ENCODE measurements around the gene LNX2.

Gene LNX2

DNA sequence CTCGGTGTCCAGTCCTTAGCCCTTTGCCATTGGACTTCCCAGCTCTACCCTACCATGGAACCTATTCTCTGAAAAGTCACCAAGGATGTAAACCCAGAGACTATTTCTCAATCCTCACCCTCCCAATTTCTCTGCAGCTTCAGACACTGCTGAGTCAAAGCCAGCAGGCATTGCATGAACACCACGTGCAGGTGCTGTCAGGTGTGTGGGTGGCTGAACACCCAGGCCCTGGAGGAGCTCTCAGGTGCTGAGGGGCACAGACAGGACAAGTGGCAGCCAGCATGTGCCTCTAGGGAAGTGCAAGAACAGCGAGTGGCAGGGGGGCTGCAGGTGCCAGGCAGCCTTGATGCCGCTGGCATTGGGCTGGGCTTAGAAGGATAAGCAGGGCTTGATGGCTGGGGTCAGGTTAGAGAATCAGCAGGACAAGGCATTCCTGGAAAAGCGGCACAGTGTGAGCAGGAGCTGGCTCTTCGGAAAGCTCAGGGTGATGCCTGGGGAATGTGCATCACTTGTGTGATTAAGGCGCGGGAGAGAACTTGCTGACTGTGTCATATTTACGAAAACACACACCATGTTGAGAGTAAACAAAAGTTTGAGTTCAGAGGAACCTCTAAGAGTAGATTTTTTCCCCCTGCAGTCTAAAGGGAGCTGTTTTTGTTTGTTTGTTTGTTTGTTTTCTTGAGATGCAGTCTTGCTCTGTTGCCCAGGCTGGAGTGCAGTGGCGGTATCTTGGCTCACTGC lies 83.8 kb downstream of the LNX2 start:
- no peak for TF ChIP-seq POLR2A (IDR thresholded peaks at IDR 0.05; ENCODE audit: low read depth, low read length)
- no peak for FAIRE-seq
- DNase-seq (ENCODE audit: insufficient read length, low spot score), result no peak

DNA sequence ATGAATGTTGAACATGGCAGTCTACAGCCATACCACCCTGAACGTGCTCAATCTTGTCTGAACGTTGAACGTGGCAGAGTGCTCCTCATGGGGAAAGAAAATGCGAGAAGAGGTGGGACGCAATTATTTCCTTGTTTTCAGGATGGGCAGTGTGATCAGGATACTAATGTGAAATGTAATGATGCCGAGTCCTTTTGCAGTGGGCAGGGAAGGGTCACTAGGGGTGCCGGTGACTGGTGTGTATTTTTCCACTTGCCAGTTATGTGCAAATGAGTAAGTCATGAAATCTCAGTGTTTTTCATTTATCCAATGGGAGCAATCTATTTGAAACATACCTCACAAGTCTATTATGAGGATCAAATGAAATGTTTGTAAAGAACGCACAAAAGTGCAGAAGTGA lies 84.8 kb downstream of the LNX2 start:
- FAIRE-seq (no peak), DNase-seq (ENCODE audit: insufficient read length, low spot score) (no peak)
- no peak for TF ChIP-seq POLR2A (IDR thresholded peaks at IDR 0.05; ENCODE audit: low read depth, low read length)

DNA sequence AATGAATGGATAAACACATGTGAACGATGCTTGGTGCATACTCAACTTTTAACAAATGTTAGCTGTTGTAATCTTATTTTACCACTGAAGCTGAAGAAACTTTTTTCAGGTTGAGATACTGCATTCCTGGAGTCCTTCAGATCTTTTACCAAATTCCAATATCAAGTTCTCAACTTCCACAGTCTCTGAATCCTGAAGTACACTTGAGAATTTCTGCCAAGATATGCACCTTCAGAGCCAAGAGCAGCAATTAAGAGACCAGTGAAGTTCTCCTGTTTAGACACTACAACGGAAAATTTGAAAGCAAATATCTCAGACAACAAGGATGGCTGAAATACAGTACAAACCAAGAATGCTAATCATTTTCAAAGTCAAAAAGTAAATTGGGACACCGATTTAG lies 85.3 kb downstream of the LNX2 start:
- DNase-seq (ENCODE audit: insufficient read length, low spot score), result no peak
- no peak for FAIRE-seq
- no peak for TF ChIP-seq POLR2A (IDR thresholded peaks at IDR 0.05; ENCODE audit: low read depth, low read length)

DNA sequence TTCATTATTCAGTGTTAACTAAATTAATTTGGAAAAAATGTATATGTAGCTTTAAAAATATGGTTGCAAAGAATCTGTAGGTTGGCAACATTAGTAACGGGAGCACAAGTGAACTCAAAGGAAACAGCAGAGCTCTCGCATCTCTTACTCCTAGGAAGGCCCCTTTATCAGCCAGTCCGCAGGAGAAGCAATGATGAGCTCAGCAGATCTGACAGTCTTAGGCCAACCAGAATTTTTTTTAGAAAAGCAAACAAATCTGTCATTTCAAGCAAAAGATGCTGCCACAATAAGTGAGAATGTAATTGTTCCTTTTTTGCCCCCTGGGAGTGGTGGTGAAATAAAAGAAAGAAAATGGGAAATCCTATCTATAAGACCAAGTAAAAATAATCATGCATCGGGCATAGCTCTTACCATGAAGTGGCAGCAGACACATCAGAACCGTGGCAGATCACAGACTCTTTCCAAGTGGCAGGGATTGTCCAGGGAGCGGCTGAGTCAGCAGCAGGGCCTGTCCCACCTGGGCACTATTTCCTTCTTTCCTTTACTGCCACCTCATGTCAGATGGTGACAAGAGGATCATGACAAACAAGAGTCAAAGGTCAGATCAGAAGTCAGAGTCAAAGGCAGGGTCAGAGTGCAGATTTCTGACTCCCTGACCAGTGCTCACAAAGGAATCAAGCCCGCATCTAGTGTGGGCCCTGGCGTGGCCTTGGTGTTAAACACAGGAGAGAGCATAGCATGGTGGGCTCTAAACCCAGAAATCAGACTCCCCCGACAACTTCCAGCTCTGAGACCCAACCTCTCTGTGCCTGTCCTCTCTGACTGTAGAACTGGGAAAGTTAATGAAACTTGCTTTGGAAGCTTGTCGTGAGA lies 86.0 kb downstream of the LNX2 start:
- no peak for FAIRE-seq
- TF ChIP-seq POLR2A (IDR thresholded peaks at IDR 0.05; ENCODE audit: low read depth, low read length), result no peak

DNA sequence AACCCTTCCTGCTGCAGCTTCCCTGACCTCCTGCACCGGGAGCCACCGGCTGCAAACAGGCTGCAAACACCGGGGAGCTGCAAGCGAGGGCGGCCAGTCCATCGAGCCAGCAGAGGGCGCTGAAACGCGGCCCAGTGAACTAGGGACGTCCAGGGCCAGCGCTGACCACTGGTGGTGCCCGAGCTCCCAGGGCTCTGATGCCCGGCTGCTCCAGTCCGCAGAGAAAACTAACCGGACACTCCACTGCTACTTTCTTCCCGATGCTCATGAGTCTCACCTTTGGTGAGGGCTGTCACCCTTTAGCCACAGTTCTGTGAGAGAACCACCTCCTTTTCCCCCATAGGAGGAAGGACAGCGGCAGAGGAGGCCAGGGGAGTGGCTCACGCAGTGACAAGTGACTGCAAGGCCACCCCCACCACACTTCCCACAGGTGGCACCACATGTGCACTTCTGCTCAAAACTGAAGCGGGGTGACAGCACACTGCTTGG lies 87.1 kb downstream of the LNX2 start:
- TF ChIP-seq POLR2A (IDR thresholded peaks at IDR 0.05; ENCODE audit: low read depth, low read length), result no peak
- peak; percentile 55 for DNase-seq (ENCODE audit: insufficient read length, low spot score)
- no peak for FAIRE-seq

More for the DNA sequence above, 86.0 kb downstream of the LNX2 start:
- DNase-seq (ENCODE audit: insufficient read length, low spot score), result no peak

DNA sequence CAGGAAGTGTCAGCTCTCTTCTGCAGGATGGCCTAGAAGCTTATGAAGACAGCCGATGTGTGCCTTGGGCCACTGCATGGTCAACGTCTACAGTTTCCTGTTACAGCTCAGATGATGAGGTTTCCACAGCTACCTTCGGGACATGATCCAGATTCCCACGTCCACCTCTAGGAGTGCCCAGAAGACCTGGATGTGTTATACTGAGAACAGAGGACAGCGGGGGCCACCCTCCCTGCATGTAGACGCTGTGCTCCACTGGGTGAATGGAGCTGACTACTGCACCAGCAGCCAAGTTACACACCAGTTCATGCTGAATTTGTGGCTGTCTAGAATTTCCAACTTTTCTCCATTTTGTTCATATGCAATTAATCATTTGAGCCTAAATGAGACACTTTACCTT lies 91.4 kb downstream of the LNX2 start:
- no peak for FAIRE-seq
- no peak for TF ChIP-seq POLR2A (IDR thresholded peaks at IDR 0.05; ENCODE audit: low read depth, low read length)
- no peak for DNase-seq (ENCODE audit: insufficient read length, low spot score)

DNA sequence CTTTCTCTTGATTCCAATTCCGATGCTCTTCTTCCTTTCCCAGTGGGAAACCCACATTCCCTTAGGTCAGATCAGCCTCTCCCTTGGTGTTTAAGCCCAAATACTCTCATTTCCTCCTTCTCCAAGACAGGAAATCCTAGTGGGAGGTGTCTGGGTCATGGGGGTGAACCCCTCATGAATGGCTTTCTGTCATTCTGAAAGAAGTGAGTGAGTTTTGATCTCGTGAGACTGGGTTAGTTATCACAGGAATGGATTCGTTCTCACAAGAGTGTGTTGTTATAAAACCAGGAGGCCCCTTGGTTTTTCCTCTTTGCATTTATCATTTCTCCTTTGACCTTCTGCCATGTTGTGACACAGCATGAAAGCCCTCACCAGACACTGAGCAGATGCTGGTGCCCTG lies 93.8 kb downstream of the LNX2 start:
- TF ChIP-seq POLR2A (IDR thresholded peaks at IDR 0.05; ENCODE audit: low read depth, low read length), result no peak
- no peak for FAIRE-seq

DNA sequence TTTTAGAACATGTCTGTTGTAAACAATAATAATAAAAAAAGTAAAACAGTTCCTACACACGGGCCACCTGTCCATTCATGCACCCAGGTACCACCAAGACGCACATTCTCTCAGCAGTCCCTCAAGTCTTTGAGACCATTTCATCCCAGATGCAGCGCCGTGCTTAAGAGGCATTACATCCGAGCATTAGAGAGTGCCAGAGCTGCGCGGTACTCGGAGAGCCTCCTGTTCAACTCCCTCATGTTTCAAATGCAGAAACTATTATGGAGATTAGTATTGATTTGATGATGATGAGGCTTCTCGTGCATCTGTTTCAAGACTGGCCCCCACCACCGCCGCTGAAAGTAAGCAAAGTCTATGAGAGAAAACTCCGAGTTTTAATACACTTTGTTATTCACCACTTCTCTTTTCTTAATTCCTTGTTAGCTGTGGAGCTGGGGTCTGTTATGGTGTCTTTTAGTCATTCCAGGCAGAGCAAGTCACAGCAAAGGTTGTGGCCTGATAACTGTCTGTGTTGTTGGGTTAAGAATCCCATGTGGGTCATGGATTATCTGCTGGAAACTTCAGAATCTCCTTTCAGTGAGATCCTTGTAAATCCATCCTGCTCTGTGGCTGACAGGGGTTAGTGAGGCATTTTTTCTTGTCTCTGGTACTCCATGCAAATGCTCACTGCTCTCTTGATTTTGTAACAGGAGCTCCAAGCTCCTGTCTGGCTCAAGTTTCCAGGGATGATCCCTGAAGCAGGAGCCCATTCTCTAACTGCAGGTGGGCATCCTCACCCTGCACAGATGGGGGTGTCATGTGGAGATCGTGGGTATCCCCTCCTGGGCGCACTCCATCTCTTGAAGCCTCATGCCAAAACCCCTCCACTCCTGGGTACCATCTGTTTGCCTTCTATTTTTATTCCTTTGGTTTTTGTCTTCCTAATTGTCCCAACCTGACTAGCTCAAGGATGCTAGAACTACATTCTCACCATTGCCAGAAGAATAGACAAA lies 95.1 kb downstream of the LNX2 start:
- DNase-seq (ENCODE audit: insufficient read length, low spot score) (no peak), FAIRE-seq (no peak)
- TF ChIP-seq POLR2A (IDR thresholded peaks at IDR 0.05; ENCODE audit: low read depth, low read length), result no peak

More for the DNA sequence above, 93.8 kb downstream of the LNX2 start:
- no peak for DNase-seq (ENCODE audit: insufficient read length, low spot score)

DNA sequence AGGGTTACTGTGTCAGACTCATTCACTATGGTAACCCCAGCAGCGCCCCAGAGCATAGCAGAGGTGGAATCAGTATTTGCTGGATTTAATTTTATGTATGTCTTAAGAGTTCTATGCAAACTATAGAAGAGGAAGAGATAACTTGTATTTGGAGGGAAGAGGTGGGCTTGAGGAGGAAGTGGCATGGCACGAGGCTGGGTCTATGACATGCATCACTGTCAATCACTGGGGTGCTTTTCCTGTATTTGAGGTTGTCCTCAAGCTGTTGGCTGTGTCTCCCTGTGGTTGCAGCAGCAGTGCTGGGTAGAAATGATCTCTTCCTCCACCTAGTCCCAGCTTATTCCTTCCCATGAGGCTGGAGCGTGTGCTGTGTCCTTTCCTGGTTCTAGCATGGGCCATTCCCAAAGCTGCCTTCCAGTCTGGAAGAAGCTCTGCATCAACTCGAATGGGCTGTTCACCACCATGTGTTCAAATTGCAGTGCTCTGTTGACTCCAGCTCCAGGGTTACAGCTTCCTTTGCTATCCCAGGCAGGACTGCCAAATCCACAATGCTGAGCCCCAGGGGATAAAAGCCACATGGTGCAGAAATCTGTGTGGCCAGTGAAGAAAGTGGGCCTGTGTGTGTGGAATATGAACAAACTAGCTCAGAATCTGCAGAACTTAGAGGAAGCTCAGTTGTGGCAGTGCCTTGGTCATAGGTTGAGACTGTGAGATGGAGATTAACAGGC lies 96.8 kb downstream of the LNX2 start:
- TF ChIP-seq POLR2A (IDR thresholded peaks at IDR 0.05; ENCODE audit: low read depth, low read length), result no peak
- no peak for DNase-seq (ENCODE audit: insufficient read length, low spot score)
- FAIRE-seq, result no peak

DNA sequence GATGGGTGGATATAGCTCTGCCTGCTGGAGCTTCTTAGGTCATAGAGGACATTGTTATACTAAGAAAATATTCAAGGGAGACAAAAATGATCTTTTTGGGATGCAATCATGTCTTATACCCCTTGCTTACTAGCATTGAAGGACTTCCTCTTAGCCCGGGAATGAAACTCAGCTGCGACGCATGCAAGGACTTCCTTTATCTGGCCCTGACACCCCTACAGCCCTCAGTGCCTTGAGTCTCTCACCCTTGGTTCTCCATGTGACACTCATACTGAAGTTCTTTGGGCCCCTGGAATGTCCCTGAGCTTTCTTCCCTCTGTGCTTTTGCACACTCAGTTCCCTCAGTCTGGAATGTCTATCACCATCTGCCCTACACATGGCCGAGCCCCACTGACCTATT lies 97.5 kb downstream of the LNX2 start:
- DNase-seq (ENCODE audit: insufficient read length, low spot score), result no peak
- no peak for TF ChIP-seq POLR2A (IDR thresholded peaks at IDR 0.05; ENCODE audit: low read depth, low read length)
- FAIRE-seq, result no peak

DNA sequence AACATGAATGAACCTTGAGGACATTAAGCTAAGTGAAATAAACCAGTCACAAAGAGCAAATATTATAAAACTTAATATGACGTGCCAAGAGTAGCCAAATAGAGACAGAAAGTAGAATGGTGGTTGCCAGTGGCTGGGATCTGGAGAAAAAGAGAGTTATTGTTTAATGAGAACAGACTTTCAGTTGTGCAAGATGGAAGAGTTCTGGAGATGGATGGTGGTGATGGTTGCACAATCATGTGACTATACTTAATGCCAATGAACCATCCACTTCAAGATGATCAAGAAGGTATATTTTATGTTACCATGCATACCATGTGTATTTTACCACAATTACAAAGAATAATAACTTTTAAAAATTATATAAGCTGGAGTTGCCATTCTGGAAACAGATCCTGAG lies 104.2 kb downstream of the LNX2 start:
- no peak for DNase-seq (ENCODE audit: insufficient read length, low spot score)

DNA sequence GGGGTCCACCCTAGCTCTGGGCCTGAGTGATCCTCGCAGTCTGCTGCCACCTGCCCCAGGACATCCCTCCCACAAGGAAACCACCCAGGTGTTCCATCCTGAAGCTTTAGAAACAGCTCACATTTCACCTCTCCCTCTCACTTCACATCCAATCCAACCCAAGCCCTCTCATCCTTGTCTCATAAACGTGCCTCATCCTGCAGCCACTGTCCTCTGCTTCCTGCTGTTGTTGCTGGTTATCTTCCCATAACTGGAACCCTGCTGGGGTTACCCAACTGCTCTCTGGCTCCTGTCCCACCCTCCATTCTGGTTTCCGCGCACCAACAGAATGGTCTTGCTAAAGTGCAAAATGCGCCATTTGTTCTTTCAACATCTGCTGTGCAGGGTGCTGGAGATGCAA lies 110.2 kb downstream of the LNX2 start:
- no peak for TF ChIP-seq POLR2A (IDR thresholded peaks at IDR 0.05; ENCODE audit: low read depth, low read length)
- no peak for DNase-seq (ENCODE audit: insufficient read length, low spot score)
- no peak for FAIRE-seq

More for the DNA sequence above, 104.2 kb downstream of the LNX2 start:
- no peak for TF ChIP-seq POLR2A (IDR thresholded peaks at IDR 0.05; ENCODE audit: low read depth, low read length)
- no peak for FAIRE-seq

DNA sequence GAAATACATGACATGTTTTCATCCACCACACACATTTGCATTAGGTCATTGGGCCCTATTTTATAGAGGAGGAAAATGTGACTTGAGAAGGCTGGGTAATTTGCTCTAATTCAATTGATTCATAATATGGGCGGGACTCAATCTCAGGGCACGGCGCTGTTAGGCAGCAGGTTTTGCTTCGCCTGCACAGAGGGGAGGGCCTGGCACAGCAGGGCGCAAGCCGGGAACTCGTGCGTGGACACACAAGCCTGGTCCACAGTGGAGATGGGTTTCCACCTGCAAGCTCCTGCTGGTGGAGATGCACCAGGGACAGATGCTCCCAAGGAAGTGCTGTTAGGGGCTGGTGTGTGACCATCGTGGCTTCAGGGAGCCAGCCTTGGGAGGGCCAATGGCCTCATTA lies 111.5 kb downstream of the LNX2 start:
- TF ChIP-seq POLR2A (IDR thresholded peaks at IDR 0.05; ENCODE audit: low read depth, low read length), result no peak
- no peak for FAIRE-seq
- DNase-seq (ENCODE audit: insufficient read length, low spot score), result no peak

Measured in H54 (cell line).